HG02981 (cell line): ENCODE data around the gene B4GALNT4.
A peak's percentile ranks its signal among the peaks of the same experiment; 100 is the strongest.
"Not testable (repeated sequence)": the region's sequence is repeated elsewhere in the genome, so short reads cannot be mapped to it uniquely, and the experiment has no call there.

Experiments
- ATAC-seq: cut with Tn5 transposase; IDR thresholded peaks from one replicate; pipeline ENCODE4 v1.9.1; 2021; ENCODE audit warnings: mild to moderate bottlenecking, moderate library complexity; ENCODE audit not compliant: unreplicated experiment

B4GALNT4 gene, protein sequence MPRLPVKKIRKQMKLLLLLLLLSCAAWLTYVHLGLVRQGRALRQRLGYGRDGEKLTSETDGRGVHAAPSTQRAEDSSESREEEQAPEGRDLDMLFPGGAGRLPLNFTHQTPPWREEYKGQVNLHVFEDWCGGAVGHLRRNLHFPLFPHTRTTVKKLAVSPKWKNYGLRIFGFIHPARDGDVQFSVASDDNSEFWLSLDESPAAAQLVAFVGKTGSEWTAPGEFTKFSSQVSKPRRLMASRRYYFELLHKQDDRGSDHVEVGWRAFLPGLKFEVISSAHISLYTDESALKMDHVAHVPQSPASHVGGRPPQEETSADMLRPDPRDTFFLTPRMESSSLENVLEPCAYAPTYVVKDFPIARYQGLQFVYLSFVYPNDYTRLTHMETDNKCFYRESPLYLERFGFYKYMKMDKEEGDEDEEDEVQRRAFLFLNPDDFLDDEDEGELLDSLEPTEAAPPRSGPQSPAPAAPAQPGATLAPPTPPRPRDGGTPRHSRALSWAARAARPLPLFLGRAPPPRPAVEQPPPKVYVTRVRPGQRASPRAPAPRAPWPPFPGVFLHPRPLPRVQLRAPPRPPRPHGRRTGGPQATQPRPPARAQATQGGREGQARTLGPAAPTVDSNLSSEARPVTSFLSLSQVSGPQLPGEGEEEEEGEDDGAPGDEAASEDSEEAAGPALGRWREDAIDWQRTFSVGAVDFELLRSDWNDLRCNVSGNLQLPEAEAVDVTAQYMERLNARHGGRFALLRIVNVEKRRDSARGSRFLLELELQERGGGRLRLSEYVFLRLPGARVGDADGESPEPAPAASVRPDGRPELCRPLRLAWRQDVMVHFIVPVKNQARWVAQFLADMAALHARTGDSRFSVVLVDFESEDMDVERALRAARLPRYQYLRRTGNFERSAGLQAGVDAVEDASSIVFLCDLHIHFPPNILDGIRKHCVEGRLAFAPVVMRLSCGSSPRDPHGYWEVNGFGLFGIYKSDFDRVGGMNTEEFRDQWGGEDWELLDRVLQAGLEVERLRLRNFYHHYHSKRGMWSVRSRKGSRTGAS

DNA sequence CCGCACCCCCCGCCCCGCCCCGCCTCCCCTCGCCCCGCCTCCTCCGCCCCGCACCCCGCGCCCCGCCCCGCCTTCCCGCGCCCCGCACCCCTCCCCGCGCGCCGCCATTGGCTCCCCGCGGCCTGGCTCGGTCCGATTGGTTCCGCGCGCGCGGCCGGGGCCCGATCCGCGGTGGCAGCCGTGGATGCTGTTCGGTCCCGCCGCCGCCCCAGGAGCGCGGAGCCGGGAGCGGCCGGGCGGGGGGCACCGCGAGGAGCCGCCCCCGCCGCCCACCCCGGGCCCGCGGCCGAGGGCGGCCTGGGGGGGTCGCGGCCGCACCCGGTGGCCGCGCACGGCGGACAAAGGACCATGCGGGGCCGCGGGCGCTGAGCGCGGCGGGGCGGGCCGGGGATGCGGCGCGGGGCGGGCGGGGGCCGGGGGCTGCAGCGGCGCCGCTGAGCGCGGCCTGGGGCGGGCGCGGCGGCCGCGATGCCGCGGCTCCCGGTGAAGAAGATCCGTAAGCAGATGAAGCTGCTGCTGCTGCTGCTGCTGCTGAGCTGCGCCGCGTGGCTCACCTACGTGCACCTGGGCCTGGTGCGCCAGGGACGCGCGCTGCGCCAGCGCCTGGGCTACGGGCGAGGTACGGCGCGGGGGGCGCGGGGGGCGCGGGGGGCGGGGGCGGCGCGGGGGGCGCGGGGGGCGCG, at the start of gene B4GALNT4:
TSS of gene B4GALNT4 (plus strand) at position 164 of the 683 bp plus-strand sequence. CDS start at position 469, 305 bp downstream.
- no peak for ATAC-seq

DNA sequence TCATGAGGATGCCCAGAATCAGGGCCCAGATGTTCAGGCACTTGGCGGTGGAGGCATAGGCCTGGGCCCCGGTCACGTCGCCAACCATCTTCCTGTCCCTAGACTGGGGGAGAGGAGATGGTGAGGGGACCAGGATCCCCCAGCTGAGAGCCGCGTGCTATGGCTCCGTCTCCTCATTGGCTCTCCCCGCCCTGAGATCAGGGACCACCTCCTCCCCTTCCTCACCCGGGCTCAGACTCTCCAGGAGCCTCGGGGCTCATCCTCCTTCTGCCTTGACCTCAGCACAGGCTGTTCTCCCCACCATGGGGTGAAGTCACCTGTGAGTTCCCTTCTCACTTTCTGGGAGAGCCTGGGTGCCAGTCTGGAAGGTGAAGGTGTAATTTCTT, 49.4 kb upstream of the B4GALNT4 start:
- ATAC-seq: not testable (repeated sequence)

DNA sequence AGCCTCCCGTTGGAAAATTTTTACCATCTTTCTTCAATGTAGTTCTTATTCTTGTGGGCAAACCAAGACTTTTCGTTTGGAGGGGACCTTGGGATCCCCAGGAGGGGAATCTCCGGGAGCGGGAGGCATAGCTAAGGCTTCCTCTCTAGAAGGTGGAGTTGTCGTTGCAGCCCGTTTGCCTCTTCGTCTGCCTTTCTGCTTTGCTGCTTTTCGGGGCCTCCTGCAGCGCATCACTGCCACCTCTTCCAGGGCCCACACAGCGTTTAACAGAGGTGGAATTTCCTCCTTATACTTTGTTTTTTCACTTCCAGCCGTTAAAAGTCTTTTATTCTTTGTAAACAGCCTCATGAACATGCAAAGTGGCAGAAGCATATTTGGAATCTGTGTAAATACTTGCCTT, 45.1 kb upstream of the B4GALNT4 start:
- no peak for ATAC-seq

DNA sequence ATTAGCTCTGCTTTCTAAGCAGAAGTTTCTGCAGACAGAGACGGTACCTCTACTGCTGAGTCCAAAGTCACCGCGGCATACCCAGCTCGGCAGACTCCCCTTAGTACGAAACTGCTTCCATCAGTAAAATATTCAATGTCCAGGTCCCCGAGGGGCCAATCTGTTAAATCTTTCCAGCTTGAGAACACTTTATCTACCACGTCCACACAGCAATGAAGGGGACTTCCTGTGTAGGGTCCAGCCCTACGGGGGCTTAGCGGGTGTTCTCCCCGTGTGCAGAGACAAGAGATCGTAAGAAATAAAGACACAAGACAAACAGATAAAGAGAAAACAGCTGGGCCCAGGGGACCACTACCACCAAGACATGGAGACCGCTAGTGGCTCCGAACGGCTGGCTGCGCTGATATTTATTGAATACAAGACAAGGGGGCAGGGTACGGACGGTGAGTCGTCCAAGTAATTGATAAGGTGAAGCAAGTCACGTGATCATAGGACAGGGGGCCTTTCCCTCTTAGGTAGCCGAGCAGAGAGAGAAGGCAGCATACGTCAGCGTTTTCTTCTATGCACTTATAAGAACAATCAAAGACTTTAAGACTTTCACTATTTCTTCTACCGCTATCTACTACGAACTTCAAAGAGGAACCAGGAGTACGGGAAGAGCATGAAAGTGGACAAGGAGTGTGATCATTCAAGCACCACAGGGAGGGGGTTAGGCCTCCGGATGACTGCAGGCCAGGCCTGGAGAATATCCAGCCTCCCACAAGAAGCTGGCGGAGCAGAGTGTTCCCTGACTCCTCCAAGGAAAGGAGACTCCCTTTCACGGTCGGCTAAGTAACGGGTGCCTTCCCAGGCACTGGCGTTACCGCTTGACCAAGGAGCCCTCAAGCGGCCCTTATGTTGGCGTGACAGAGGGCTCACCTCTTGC, 44.4 kb upstream of the B4GALNT4 start:
- not testable (repeated sequence) for ATAC-seq

DNA sequence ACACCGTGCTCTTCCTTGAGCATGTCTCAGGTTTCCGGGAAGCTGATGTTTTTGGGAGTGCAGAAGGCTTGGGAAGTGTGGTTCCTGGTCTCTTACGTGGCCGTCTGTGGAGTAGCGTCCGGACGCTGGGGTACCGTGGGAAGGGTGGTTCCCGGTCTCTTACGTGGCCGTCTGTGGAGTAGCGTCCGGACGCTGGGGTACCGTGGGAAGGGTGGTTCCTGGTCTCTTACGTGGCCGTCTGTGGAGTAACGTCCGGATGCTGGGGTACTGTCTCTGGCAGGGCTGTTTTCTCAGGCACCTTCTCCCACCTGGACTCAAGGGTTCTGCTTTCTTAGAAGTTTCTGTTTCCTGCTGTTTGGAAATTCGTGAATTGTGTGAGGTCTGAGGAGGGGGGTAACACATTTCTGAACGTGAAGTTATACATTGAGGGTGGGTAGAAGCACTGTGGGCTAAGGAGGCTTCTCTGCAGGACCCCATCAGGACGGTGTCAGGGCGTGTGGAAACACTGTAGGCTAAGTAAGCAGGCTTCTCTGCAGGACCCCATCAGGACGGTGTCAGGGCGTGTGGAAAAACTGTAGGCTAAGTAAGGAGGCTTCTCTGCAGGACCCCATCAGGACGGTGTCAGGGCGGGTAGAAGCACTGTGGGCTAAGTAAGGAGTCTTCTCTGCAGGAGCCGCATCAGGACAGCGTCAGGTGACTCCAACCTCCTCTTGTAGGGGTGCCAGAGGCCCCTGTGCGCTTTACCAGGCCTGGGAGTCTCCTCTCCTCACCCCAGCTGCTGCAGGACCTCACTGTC, 43.3 kb upstream of the B4GALNT4 start:
- no peak for ATAC-seq

DNA sequence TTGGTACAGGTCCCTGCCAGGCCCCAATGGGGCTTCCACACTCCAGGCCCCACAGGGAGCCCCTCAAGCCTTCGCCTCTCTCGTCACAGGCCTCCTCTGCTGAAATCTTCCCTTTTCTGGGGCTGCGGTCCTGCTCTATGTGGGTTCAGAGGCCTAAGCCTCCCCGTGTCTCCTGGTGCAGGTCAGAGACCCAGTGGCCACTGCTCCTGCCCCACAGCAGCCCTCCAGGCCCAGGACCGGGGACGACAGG, 42.8 kb upstream of the B4GALNT4 start:
- no peak for ATAC-seq

DNA sequence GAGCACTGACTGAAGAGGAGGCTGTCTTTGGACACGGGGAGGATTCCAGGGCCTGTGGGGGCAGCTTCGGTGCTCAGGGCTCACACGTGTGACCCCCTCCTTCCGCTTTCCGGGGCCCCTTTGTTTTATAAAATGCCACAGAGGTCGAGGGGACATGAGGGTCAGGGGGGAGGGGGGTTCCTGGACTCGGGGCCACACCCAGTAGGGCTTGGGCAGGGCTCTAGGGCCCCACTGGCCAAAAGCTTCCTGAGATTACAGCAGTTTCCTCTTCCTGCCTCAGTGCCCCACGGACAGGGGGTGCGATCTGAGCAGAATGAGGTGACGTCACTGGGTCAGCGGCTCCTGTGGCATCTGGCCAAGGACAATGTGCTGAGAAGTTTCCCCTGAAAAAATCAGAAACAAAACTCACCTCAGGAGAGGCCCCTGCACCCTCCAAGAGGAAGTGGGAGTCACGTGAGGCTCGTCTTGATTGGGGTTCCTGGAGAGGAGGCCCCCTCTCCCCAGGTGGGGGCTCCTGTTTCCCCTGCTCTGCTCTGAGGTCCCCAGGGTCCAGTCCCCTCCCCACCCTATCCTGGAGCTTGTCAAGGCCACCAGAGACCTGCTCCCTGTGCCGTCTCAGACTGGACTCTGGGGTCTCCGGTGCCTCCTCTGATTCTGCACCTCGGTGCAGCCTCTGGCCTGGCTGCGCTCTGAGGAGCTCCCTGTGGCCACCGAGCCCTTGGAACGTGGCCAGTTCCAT, 42.3 kb upstream of the B4GALNT4 start:
- peak; percentile 69 for ATAC-seq

DNA sequence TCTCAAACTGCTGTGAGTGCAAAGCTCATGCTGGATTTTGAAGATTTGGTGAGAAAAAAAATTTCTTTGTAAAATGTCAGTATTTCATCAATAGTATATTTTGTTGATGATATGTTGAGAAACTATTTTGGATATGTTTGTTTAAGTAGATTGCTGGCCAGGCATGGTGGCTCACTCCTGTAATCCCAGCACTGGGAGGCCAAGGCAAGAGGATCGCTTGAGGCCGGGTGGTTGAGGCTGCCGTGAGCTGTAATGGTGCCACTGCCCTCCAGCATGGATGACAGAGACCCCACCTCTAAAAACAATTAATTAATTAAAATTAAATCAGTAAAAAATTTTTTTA, 41.7 kb upstream of the B4GALNT4 start:
- ATAC-seq: no peak

DNA sequence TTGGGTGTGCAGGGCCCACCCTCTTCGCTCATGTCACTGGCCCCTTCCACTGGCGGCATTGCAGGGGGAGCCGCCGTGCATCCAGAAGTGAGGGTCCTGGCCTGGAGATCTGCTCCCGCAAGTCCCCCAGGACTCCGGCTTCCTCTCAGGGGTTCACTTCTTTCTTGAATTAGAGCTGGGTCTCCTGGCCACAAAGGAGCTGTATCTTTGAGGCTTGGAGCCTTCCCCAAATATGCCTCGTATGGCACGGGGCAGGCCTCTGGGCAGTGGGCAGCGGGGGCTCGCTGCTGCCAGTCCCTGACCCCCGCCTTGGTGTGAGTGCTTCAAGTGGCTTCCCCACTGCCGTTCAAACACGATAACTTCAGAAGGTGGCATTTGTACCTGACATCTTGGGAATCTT, 41.3 kb upstream of the B4GALNT4 start:
- ATAC-seq: no peak

DNA sequence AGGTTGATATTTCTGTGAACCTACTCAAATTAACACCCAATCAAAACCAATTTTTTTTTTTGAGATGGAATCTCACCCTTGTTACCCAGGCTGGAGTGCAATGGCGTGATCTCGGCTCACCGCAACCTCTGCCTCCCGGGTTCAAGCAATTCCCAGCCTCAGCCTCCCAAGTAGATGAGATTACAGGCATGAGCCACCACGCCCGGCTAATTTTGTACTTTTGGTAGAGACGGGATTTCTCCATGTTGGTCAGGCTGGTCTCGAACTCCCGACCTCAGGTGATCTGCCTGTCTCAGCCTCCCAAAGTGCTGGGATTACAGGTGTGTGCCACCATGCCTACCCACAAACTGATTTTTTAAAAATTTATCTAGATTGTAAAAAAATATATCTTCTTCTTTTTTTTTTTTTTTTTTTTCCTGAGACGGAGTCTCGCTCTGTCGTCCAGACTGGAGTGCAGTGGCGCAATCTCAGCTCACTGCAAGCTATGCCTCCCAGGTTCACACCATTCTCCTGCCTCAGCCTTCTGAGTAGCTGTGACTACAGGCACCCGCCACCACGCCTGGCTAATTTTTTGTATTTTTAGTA, 40.7 kb upstream of the B4GALNT4 start:
- ATAC-seq: not testable (repeated sequence)

DNA sequence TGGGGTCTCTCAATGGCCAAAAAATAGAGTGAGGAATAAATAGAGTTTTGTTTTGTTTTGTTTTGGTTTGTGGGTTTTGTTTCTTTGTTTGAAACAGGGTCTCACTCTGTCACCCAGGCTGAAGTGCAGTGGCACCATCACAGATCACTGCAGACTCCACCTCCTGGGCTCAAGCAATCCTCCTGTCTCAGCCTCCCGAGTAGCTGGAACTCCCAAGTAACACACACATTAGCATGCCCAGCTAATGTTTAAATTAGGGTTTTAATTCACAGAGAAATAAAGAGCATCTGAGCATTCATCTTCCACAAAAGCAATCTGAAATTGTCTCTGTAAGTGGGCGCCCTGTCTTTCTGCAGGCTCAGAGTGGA, 39.4 kb upstream of the B4GALNT4 start:
- no peak for ATAC-seq

DNA sequence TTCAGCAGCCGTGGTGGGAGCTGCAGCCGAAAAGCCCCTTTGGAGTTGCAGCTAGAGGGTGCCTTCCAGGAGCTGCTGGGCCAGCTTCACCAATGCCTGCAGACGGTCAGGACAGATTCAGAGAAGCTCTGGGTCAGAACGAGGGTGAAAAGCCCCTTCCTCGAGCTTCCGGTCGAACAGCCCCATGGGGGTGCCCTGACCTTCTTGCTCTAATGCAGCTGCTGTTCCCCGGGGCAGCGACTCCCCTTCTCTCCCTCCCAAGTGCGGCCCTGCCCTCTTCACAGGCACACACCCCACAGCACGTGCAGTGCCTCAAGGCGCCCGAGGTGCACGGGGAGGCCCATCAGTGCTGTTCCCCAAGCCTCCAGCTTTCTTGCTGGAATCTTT, 39.0 kb upstream of the B4GALNT4 start:
- no peak for ATAC-seq

DNA sequence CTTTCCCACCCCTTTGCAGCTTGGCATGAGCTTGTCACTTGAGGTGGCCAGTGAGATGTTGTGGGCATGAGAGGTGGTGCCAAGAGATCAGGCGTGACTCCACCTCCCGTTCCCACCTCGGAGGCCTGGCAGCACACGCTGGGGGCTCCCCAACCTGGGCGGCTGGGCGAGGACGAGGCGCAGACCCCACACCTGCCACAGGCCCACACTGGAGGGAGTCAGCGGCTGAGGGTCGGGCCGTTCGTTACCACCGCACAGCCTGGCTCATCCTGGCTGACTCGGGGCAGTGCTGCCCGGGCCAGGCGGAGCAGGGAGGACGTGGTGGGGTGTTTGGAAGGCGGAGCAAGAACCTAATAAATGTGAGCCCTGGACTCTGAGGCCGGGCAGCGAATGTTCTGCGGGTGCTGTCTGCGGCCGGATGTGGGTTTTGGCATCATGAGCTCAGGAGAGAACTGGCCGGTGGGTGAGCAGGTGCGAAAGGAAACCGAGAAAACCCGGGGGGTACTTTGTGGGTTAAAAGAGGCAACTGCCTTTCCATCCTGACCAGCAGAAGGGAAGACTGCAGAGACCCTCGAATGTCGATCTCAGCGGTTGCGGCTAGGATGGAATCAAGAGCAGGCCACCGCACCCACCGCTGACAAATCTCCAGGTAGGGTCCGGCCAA, 38.5 kb upstream of the B4GALNT4 start:
- no peak for ATAC-seq

DNA sequence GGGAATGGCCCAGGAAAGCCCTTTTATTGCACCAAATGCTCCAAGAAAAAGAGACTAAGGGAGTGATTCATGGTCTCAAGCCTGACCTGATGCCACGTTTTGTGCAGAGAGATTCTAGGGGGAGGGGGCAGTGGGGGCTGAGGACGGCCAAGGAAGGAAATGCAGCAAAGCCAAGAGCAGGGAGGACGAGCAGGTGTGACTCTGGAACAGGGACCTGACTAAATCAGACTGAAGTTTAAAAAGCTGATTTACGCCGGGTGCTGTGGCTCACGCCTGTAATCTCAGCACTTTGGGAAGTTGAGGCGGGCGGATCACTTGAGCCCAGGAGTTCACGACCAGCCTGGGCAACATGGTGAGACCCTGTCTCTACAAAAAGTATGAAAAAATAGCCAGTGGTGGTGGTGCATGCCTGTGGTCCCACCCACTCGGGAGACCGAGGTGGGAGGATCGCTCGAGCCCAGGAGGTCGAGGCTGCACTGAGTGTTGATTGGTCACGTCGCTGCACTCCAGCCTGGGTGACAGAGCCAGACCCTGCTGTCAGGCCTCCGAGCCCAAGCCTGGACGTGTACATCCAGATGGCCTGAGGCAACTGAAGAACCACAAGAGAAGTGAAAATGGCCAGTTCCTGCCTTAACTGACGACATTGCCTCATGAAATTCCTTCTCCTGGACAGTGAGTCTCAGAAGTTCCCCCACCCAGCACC, 37.8 kb upstream of the B4GALNT4 start:
- no peak for ATAC-seq

DNA sequence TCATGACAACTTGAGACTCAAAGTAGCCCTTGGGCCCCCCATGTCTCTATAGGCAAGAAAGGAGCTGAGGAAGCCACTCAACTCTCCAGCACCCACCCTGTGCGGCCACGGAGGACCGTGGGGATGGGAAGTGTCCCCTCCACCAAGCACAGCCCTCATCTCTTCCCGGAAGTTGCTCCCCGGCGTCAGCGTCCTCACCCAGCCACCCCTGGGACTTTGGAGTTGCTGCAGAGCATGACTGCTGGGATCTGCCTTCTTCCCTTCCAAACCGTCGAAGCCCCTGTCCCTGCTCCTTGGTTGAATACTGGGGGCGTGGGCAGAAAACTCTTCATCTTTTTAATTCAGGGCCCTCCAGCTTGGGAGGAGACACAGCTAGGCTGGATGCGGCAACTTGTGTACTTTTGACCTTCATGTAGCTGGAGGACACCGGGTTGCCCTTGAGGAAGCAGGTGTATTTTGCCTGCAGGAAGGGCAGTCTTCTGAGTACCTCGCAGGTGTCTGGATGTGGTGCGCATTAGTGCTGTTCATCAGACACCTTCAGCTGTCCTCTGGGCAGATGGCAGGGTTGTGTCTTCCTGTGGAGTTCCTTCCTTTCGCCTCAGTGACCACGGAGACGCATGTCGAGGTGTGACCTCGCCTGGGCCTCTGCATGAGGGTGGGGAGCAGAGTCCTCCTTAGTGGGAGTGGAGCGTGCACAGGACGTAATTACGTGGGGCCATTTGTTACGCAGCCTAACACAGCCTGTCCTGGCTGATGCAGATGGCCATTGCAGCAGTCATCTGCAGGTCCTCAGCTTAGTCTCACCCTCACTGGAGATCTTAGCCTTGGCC, 36.4 kb upstream of the B4GALNT4 start:
- ATAC-seq: no peak

DNA sequence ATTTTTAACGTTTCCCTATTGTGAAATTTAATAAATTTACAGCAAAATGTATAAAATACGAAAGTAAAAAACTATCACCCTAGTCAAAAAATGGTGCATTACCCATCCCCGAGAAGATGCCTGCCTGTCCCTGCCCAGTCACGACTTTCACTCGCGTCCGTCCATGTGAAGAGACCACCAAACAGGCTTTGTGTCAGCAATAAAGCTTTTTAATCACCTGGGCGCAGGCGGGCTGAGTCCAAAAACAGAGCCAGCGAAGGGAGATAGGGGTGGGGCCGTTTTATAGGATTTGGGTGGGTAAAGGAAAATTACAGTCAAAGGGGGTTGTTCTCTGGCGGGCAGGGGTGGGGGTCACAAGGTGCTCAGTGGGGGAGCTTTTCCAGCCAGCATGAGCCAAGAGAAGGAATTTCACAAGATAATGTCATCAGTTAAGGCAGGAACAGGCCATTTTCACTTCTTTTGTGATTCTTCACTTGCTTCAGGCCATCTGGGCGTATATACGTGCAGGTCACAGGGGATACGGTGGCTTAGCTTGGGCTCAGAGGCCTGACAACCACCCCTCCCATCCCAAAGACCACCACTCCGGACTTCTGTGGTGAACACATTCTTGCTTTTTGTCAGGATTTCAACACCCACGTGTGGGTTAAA, 35.6 kb upstream of the B4GALNT4 start:
- not testable (repeated sequence) for ATAC-seq
